HG02610 (cell line): ENCODE results near the gene NRDC.
A peak's percentile ranks its signal among the peaks of the same experiment; 100 is the strongest.
"Not testable (repeated sequence)": the region's sequence is repeated elsewhere in the genome, so short reads cannot be mapped to it uniquely, and the experiment has no call there.

ENCODE experiments used
- ATAC-seq: cut with Tn5 transposase; IDR thresholded peaks from one replicate; pipeline ENCODE4 v1.9.1; 2021; ENCODE audit warnings: mild to moderate bottlenecking, moderate library complexity; ENCODE audit not compliant: unreplicated experiment

Gene NRDC

GRCh38 chr1:51878308-51878615 lies 265 bp downstream of the NRDC start:
- ATAC-seq: peak; percentile 27

DNA sequence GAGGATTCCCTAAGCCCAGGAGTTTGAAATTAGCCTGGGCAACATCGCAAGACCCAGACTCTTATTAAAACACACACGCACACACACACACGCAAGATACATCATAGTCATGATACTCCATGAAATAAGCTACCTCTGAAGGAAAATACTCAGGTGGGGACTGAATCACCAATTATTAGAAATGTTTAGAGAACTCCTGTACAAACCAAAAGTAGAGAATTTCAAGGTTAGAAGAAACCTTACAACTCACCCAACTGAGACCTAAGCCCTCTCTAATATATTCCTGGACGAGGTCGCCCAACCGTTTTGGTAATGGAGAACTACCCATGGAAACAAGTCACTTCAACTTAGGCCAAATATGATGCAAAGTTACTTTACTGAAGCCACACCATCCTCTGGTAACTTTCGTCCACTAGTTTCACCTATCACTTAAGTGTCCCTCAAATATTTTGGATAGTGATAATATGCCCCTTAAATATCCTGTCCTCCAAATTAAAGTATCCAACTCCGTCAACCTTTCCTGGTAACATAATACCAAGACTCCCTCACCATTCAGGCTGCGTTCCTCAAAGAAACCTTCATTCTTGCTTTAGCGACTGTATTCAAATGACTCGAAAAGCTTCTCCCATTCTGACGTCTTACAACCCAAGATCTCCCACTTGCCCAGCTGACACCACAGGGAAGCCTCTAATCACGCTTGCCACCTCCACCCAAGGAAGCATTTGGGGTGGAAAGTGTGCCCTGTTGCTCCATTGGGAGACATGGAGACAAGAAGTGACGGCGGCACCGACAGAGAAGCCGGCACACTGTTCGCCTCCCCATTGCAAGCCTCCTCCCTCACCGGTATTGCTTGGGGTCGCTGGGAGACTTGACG lies 856 bp downstream of the NRDC start:
- no peak for ATAC-seq

DNA sequence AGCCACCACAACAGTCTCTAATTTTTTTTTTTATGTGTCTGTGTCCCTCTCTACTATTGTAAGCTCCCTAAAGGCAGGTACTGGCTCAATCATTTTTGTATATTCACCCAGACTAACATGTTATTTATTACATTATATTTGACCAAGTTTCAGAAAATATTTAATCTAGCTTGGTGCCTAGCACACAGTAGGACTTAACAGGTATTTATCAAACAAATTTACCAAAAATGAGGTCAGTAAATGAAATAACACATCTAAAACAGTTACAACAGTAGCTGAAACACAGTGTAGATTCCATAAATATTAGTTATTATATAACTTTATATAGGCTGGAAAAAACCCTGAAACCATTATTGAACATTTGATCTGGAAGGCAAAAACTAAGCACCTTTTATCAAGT lies 2.7 kb downstream of the NRDC start:
- ATAC-seq: no peak

DNA sequence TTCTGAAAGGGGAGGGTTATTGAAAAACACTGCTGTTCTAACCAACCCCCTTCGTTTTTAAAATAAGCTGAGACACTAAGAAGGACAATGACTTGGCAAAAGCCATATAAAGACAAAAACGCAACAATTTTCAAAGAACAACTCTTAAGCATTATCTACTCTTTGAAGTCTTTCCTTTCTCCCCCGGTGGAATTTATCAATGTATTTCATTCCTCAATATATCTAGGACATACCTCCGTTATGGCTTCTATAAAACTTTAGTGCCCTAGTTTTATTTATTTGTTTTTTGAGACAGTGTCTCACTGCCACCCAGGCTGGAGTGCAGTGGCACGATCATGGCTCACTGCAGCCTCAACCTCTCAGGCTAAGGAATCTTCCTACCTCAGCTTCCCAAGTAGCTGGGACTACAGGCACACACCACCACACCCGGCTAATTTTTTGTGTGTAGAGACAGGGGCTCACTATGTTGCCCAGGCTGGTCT lies 3.2 kb downstream of the NRDC start:
- no peak for ATAC-seq

GRCh38 chr1:51873270-51873669 lies 5.3 kb downstream of the NRDC start:
- ATAC-seq: not testable (repeated sequence)

DNA sequence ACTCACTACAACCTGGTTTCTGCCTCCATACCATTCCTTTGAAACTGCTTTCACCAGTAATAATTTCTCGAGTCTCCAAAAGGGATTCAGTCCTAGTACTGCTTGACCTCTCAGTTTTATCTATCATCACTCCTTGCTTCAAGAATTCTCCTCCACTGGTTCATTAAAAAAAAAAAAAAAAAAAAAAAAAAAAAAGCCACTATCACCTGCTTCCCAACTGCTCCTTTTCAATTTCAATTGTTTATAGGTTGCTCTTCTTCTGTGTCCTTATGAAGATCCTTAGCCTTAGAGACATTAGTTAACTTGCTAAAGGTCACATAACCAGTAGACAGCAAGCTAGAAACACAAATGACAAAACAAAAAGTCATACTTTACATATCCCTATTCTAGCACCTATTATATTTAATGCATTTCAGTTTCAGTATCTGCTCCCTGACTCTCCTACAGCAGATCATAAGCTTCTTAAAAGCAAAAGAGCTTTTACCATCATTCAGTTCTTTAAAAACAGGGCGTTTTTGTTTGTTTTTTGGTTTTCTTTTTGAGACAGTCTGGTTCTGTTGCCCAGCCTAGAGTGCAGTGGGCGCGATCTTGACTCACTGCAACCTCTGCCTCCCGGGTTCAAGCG lies 7.1 kb downstream of the NRDC start:
- peak; percentile 44 for ATAC-seq

DNA sequence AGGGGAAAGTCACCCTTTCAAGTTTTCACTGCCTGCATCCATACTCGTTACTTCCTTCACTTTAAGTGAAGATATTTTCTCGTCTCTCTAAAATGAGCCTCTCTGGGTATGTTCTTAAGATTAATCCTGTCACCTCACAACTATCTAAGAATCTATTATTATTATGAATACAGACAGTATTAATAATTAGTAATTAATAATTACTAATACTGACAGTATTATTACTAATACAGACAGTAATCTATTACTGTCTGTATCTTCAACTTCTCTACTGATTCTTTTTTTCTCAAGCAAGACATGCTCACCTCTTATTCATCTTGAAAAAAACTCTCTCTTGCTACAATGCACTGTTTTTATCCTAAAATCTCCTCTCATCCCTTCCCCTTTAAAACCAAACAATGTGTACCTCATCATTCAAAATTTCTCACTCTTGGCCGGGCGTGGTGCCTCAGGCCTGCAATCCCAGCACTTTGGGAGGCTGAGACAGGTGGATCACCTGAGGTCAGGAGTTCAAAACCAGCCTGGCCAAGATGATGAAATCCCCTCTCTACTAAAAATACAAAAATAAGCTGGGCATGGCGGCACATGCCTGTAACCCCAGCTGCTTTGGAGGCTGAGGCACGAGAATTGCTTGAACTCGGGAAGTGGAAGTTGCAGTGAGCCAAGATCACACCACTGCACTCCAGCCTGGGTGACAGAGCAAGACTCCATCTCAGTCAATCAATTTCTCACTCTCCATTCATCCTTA lies 7.8 kb downstream of the NRDC start:
- ATAC-seq: no peak

DNA sequence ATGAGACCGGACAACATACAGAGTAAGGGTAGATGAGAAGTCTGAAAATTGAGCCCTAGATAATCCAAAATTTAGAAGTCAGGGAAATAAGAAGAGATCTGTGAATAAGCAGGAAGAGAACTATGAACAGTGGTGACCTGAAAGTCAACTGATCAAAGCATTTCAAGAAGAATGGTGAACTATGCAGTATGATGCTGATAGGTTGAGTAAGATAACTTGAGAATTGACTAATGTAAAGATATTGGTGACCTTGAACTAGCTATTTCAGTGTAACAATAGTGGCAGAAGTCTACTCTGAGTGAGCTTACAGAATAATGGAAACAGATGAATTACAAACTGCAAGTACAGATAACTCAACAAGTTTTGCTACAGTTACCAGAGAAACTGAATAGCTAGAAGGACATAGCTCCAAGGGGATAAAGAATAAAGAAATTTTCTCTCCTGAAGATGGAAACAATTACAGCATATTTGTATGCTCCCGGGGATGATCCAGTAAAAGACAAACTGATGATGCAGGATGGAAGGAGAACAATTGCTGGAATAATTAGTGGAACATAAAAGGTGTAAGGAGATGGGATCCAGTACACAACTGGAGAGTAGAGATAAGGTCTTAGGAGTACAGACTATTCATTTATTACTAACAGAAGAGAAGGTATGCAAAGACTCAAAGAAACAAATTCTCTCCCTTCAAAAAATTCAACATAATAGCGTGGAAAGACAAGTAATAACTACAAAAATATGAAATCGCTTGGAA lies 10.9 kb downstream of the NRDC start:
- no peak for ATAC-seq

- ATAC-seq: no peak
These were observed 15.1 kb downstream of the NRDC start for GRCh38 chr1:51863384-51863783.

GRCh38 chr1:51861669-51862068 lies 16.9 kb downstream of the NRDC start:
- ATAC-seq: no peak

DNA sequence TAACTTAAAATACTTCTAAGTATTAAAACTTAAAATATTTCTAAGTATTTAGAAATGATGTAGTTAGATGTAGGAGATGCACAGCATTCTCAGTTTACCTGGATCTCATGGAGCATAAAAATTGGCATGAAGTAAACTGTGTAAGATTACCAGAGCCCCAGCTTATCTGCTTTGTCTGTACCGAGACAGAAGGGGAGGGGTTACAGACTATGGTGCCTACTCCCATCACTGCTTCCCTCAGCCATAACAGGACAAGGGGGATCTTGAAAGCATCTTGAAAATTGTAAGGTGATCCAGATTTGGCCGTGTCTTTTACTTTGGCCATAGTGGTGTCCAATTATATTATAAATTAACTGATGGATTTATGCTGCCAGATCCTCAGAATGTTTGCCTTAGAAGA lies 18.8 kb downstream of the NRDC start:
- no peak for ATAC-seq

GRCh38 chr1:51859333-51859732 lies 19.2 kb downstream of the NRDC start:
- no peak for ATAC-seq

DNA sequence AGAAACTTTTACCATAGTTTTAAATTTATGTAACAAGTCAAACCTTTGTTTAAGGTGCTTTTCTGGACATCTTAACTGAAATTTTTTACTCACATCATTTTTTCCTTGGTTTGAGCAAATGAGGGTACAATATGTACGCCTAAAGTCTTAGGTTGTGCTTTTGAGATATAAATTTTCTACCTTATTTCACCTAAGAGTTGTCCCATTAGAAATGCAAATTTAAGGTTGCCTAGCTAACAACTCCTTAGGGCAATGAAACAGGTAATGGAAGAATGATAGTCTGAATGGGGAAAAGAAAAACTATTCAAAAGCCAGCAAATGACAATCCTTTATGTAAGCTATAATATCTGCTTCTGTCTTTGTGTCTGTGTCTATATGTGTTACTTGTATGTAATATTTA lies 19.6 kb downstream of the NRDC start:
- ATAC-seq: no peak

DNA sequence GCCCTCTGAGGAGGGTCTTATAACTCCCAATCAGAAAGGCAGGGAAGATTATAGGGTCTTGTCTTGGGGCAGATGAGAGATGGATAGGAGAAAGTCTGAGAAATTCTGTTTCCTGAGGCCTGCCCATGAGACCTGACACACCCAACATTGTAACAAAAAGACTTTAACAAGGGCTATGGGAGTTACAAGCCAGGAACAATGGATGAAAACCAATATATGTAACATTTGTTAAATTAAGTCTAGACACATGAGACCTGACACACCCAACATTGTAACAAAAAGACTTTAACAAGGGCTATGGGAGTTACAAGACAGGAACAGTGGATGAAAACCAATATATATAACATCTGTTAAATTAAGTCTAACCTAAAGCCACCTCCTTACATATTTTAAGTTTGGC lies 21.8 kb downstream of the NRDC start:
- ATAC-seq: no peak

- no peak for ATAC-seq
These were observed 22.9 kb downstream of the NRDC start for GRCh38 chr1:51855624-51856023.

GRCh38 chr1:51853360-51853759 lies 25.2 kb downstream of the NRDC start:
- ATAC-seq: no peak

DNA sequence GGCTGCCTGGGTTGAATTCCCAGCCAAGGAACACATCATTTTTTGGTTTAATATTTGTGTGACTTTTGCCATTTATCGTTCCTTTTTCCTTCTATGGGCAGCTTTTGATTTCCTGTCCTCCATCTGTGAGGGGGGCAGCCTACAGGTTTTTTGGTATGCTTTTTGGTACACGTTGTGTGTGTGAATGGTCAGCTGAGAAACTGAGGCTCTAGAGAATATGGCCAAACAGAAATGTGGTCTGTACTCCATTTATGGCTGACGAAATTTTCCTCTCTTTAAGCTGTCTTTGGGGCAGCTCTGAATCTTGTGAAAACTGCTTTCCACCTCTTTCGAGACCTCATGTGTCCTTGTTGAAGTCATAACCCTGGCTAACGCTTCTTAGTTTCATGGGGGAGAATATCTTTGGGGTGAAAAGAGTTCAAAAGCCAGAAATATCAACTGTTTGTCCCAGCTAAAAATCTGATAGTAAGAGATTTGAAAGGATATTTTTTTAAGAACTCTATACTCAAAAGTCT lies 26.6 kb downstream of the NRDC start:
- no peak for ATAC-seq

GRCh38 chr1:51850420-51851223 lies 27.9 kb downstream of the NRDC start:
- no peak for ATAC-seq

- ATAC-seq: no peak
These were observed 31.1 kb downstream of the NRDC start for GRCh38 chr1:51847294-51847920.

DNA sequence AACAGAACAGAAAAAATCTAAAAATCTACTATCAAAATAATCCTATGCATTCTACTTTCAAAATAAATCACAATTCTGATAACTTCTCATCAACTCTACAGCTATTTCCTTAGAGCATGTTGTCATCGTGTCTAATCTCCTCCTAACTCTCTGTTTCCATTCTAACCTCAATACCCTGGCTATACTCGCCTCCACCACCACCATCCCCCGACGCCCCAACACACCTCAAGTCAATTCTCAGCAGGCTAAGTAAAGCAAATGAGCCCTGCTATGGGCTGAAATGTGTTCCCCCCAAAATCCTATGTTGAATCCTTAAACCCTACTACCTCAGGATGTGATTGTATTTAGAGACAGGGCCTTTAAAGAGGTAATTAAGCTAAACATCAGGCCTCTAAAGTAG lies 34.6 kb downstream of the NRDC start:
- no peak for ATAC-seq
